GM23338 (cell line): ENCODE measurements around the gene CYP2W1. TPM values are rescaled to one million over a fixed set of nuclear protein-coding genes. Genes with fewer than 3 reads are reported as not detected.

Source experiments
- ATAC-seq: fragments of 200-7000 bp; cut with Tn5 transposase; 3 replicates; pipeline ENCODE4 v1.9.1; 2020
- DNase-seq: peaks from one replicate; pipeline ENCODE4 v3.0.0-alpha.2; 2015; ENCODE audit warnings: low spot score
- H2AFZ ChIP-seq: fragments of 200-600 bp; sonication (generic); 2 replicates; pipeline ENCODE4 v1.8.0; 2016; ENCODE audit warnings: antibody characterized with exemption, mild to moderate bottlenecking, moderate library complexity
- H3F3A ChIP-seq: fragments of 200-600 bp; sonication (generic); replicated peaks from 2 replicates; pipeline ENCODE4 v1.8.0; 2017; ENCODE audit warnings: antibody characterized with exemption, mixed run types, low read depth
- H3K27ac ChIP-seq: fragments of 200-600 bp; sonication (generic); 2 replicates; pipeline ENCODE4 v1.6.1; 2016; ENCODE audit warnings: low read depth
- H3K27me3 ChIP-seq: fragments of 200-600 bp; sonication (generic); 2 replicates; pipeline ENCODE4 v1.8.0; 2016; ENCODE audit warnings: mild to moderate bottlenecking, mixed run types, moderate library complexity; ENCODE audit not compliant: insufficient read depth
- H3K36me3 ChIP-seq: fragments of 200-600 bp; sonication (generic); 2 replicates; pipeline ENCODE4 v1.8.0; 2016; ENCODE audit warnings: mild to moderate bottlenecking; ENCODE audit not compliant: insufficient read depth
- H3K4me1 ChIP-seq: fragments of 200-600 bp; sonication (generic); 2 replicates; pipeline ENCODE4 v1.8.0; 2016; ENCODE audit warnings: mild to moderate bottlenecking, moderate library complexity; ENCODE audit not compliant: insufficient read depth
- H3K4me2 ChIP-seq: fragments of 200-600 bp; sonication (generic); 2 replicates; pipeline ENCODE4 v1.7.1; 2017; ENCODE audit warnings: mixed run types
- H3K4me3 ChIP-seq: fragments of 200-600 bp; sonication (generic); 2 replicates; pipeline ENCODE4 v1.6.1; 2016; ENCODE audit warnings: mixed run types
- H3K79me2 ChIP-seq: fragments of 200-600 bp; sonication (generic); replicated peaks from 2 replicates; pipeline ENCODE4 v1.8.0; 2017; ENCODE audit warnings: mild to moderate bottlenecking; ENCODE audit not compliant: insufficient read depth
- H3K9me2 ChIP-seq: fragments of 200-600 bp; sonication (generic); 2 replicates; pipeline ENCODE4 v1.8.0; 2017; ENCODE audit not compliant: insufficient read depth
- H4K20me1 ChIP-seq: fragments of 200-600 bp; sonication (generic); replicated peaks from 2 replicates; pipeline ENCODE4 v1.8.0; 2017; ENCODE audit warnings: mild to moderate bottlenecking; ENCODE audit not compliant: insufficient read depth
- H3K27ac Mint-ChIP-seq: 2 replicates; pipeline ENCODE4 v1.8.0; 2020; ENCODE audit warnings: inconsistent platforms, mild to moderate bottlenecking, moderate library complexity, mixed read lengths
- H3K27me3 Mint-ChIP-seq: 3 replicates; pipeline ENCODE4 v1.8.0; 2022; ENCODE audit warnings: low read depth, mild to moderate bottlenecking, moderate library complexity, mixed read lengths, inconsistent platforms; ENCODE audit not compliant: insufficient read depth, poor library complexity
- H3K36me3 Mint-ChIP-seq: 3 replicates; pipeline ENCODE4 v1.8.0; 2021; ENCODE audit warnings: low read depth, mild to moderate bottlenecking, inconsistent platforms, moderate library complexity, mixed read lengths
- H3K4me1 Mint-ChIP-seq: 3 replicates; pipeline ENCODE4 v1.8.0; 2020; ENCODE audit warnings: mild to moderate bottlenecking, inconsistent platforms, mixed read lengths
- H3K4me3 Mint-ChIP-seq: 3 replicates; pipeline ENCODE4 v1.8.0; 2021; ENCODE audit warnings: moderate library complexity, mild to moderate bottlenecking, inconsistent platforms, mixed read lengths
- H3K9me3 Mint-ChIP-seq: 3 replicates; pipeline ENCODE4 v1.8.0; 2020; ENCODE audit warnings: moderate library complexity, mild to moderate bottlenecking, inconsistent platforms, mixed read lengths
- CREB1 ChIP-seq: fragments of 250-450 bp; sonication (Bioruptor Pico); IDR thresholded peaks from 2 replicates; pipeline ENCODE4 v1.5.0; 2020; ENCODE audit warnings: low read depth, mild to moderate bottlenecking, moderate library complexity
- EZH2phosphoT487 ChIP-seq: fragments of 200-600 bp; sonication (generic); IDR thresholded peaks from one replicate; pipeline ENCODE4 v1.8.1; 2018; ENCODE audit warnings: antibody characterized with exemption; ENCODE audit not compliant: unreplicated experiment
- NANOG ChIP-seq: IDR thresholded peaks from 2 replicates; pipeline ENCODE4 v1.6.1; 2016; ENCODE audit warnings: antibody characterized with exemption, borderline replicate concordance
- POLR2AphosphoS5 ChIP-seq: IDR thresholded peaks from 2 replicates; pipeline ENCODE4 v1.6.1; 2016; ENCODE audit warnings: antibody characterized with exemption, low read depth
- STAT1 ChIP-seq: IDR thresholded peaks from one replicate; pipeline ENCODE4 v1.6.1; 2016; ENCODE audit warnings: antibody characterized with exemption; ENCODE audit not compliant: unreplicated experiment
- ZNF331 ChIP-seq: fragments of 250-450 bp; sonication (Bioruptor Pico); IDR thresholded peaks from 2 replicates; pipeline ENCODE4 v1.5.0; 2020; ENCODE audit warnings: low read depth, mild to moderate bottlenecking, moderate library complexity
- polyA plus RNA-seq: library from polyadenylated mRNA; unstranded; fragments of >200 nt; fragmentation: Nextera tagmentation; extraction: Ambion mirVana; gene quantifications from 2 replicates; pipeline ENCODE4 v1.2.1, GENCODE V29; 2016
- total RNA-seq: library from RNA; depleted of rRNA; stranded (reverse); fragments of >200 nt; shearing (Covaris generic); gene quantifications from 2 replicates; pipeline ENCODE4 v1.2.3, GENCODE V29; 2014
- TF ChIP-seq, protein P1 (sequence below): IDR thresholded peaks from 2 replicates; pipeline ENCODE4 v1.6.1; 2016; ENCODE audit warnings: antibody characterized with exemption
- TF ChIP-seq, protein P2 (sequence below), 2 experiments: fragments of 200-600 bp in 1 of 2; sonication (generic) in 1 of 2; conservative IDR thresholded peaks; 2 replicates each; pipeline versions ENCODE4 v1.5.1 to v1.6.1; 2016 to 2017; ENCODE audit warnings: antibody characterized with exemption in 2 of 2, low read depth in 2 of 2, mild to moderate bottlenecking in 2 of 2, moderate library complexity in 1 of 2
- TF ChIP-seq, protein P3 (sequence below): IDR thresholded peaks from one replicate; pipeline ENCODE4 v1.6.1; 2018; ENCODE audit warnings: antibody characterized with exemption; ENCODE audit not compliant: unreplicated experiment

CYP2W1 gene
- total and polyA plus RNA-seq, 2 experiments from 2014 or later: not detected

DNA sequence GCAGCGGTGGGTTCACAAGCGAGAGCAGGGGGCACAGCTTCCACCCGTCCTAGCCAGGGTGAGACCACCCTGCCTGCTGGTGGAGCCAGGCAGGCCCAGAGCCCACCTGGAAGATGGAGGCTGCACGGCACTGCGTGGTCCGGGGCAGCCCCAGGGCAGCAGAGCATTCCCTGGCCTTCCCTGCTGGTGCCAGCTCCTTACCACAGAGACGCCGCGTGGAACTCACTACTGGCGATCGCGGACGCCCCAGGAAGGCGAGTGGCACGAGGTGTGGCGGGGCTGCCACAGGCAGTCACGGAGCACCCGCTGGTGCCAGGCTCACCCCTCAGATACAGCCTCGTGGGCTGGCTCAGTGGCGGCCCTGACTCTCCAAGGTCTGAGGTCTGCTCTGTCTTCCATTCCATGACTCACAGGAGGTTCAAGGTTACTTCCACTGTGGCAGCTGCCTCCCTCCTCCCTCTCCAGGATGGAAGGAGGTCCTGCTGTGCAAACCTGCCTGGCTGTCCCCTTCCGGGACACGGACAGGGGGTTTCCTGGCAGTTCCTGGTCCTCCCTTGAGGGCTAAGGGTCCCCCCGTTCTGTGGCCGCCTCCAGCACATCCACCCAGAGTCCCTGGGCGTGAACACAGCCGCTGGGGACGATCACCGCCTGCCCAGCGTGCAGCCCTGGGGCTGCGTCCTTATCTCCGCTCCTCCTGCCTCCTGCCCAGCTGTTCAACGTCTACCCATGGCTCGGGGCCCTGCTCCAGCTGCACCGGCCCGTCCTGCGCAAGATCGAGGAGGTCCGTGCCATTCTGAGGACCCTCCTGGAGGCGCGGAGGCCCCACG lies 3.1 kb downstream of the CYP2W1 start:
- ATAC-seq (no peak), DNase-seq (no peak)
- Mint-ChIP-seq H3K27ac (no peak overlapping the region), H3K4me3 (no peak overlapping the region), H3K27me3 (peaks cover 3% of the 10 kb centered on the region), H3K9me3 (no peaks in the 10 kb centered on the region), H3K36me3 (no peaks in the 10 kb centered on the region), H3K4me1 (no peaks in the 10 kb centered on the region)
- Histone ChIP-seq H3K4me1 (no peaks in the 10 kb centered on the region), H3K4me2 (no peak overlapping the region), H3K4me3 (no peak overlapping the region), H3F3A (no peaks in the 10 kb centered on the region), H4K20me1 (no peaks in the 10 kb centered on the region), H3K79me2 (no peaks in the 10 kb centered on the region), H3K9me2 (no peaks in the 10 kb centered on the region), H2AFZ (no peak overlapping the region), H3K27ac (no peak overlapping the region), H3K36me3 (no peaks in the 10 kb centered on the region), H3K27me3 (no peaks in the 10 kb centered on the region)
- TF ChIP-seq POLR2AphosphoS5 (no peak), CREB1 (CRISPR knock-in tag) (no peak), STAT1 (no peak), ZNF331 (CRISPR knock-in tag) (no peak), NANOG (no peak), EZH2phosphoT487 (no peak)
- TF ChIP-seq, protein P1, sequence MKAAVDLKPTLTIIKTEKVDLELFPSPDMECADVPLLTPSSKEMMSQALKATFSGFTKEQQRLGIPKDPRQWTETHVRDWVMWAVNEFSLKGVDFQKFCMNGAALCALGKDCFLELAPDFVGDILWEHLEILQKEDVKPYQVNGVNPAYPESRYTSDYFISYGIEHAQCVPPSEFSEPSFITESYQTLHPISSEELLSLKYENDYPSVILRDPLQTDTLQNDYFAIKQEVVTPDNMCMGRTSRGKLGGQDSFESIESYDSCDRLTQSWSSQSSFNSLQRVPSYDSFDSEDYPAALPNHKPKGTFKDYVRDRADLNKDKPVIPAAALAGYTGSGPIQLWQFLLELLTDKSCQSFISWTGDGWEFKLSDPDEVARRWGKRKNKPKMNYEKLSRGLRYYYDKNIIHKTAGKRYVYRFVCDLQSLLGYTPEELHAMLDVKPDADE: no peak
- TF ChIP-seq, protein P2, sequence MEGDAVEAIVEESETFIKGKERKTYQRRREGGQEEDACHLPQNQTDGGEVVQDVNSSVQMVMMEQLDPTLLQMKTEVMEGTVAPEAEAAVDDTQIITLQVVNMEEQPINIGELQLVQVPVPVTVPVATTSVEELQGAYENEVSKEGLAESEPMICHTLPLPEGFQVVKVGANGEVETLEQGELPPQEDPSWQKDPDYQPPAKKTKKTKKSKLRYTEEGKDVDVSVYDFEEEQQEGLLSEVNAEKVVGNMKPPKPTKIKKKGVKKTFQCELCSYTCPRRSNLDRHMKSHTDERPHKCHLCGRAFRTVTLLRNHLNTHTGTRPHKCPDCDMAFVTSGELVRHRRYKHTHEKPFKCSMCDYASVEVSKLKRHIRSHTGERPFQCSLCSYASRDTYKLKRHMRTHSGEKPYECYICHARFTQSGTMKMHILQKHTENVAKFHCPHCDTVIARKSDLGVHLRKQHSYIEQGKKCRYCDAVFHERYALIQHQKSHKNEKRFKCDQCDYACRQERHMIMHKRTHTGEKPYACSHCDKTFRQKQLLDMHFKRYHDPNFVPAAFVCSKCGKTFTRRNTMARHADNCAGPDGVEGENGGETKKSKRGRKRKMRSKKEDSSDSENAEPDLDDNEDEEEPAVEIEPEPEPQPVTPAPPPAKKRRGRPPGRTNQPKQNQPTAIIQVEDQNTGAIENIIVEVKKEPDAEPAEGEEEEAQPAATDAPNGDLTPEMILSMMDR (conservative IDR thresholded peaks at IDR 0.05; ENCODE audit: low read depth in 2 of 2): no peak
- TF ChIP-seq, protein P3, sequence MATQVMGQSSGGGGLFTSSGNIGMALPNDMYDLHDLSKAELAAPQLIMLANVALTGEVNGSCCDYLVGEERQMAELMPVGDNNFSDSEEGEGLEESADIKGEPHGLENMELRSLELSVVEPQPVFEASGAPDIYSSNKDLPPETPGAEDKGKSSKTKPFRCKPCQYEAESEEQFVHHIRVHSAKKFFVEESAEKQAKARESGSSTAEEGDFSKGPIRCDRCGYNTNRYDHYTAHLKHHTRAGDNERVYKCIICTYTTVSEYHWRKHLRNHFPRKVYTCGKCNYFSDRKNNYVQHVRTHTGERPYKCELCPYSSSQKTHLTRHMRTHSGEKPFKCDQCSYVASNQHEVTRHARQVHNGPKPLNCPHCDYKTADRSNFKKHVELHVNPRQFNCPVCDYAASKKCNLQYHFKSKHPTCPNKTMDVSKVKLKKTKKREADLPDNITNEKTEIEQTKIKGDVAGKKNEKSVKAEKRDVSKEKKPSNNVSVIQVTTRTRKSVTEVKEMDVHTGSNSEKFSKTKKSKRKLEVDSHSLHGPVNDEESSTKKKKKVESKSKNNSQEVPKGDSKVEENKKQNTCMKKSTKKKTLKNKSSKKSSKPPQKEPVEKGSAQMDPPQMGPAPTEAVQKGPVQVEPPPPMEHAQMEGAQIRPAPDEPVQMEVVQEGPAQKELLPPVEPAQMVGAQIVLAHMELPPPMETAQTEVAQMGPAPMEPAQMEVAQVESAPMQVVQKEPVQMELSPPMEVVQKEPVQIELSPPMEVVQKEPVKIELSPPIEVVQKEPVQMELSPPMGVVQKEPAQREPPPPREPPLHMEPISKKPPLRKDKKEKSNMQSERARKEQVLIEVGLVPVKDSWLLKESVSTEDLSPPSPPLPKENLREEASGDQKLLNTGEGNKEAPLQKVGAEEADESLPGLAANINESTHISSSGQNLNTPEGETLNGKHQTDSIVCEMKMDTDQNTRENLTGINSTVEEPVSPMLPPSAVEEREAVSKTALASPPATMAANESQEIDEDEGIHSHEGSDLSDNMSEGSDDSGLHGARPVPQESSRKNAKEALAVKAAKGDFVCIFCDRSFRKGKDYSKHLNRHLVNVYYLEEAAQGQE: no peak
